ENCODE data around the gene NR0B1. TPM values are rescaled to one million over a fixed set of nuclear protein-coding genes. Genes with fewer than 3 reads are reported as not detected.

Gene NR0B1
- total RNA-seq, 1 donor from 2014 or later = not detected

GRCh38 chrX:30275498-30275897 is 33.7 kb downstream of the NR0B1 start:
- no peak for DNase-seq (ENCODE audit: low spot score)

GRCh38 chrX:30270639-30271038 is 38.6 kb downstream of the NR0B1 start:
- no peak for DNase-seq (ENCODE audit: low spot score)

GRCh38 chrX:30262763-30263162 is 46.4 kb downstream of the NR0B1 start:
- no peak for DNase-seq (ENCODE audit: low spot score)

- DNase-seq (ENCODE audit: low spot score) = no peak
These were observed 48.2 kb downstream of the NR0B1 start for GRCh38 chrX:30261012-30261411.

- no peak for DNase-seq (ENCODE audit: low spot score)
These were observed 49.3 kb downstream of the NR0B1 start for GRCh38 chrX:30259927-30260326.

Other genes starting within 250 kb of the NR0B1 start
- not detected for gene MAGEB2, start 93.8 kb downstream of the NR0B1 start, total RNA-seq
- gene MAGEB3, start 78.7 kb downstream of the NR0B1 start, total RNA-seq = not detected
- not detected for gene MAGEB4, start 67.4 kb downstream of the NR0B1 start, total RNA-seq
- not detected for gene MAGEB1, start 62.2 kb downstream of the NR0B1 start, total RNA-seq